GM12878 (cell line): ENCODE data around the gene ITM2A. TPM values are rescaled to one million over a fixed set of nuclear protein-coding genes. Genes with fewer than 3 reads are reported as not detected.

Source experiments
- ATAC-seq: fragments of 200-7000 bp; cut with Tn5 transposase; 3 replicates; pipeline ENCODE4 v1.9.1; 2020; ENCODE audit warnings: mild to moderate bottlenecking, moderate library complexity
- BruUV-seq: library from RNA; stranded (reverse); fragments of 400-500 nt; replicated peaks from 2 replicates; lab custom pipeline; 2021; lab: Mats Ljungman, UMichigan
- CTCF ChIA-PET: fragments of 300-600 bp; sonication (Branson Sonifier 250); formaldehyde crosslinking; extraction: SDS; loops from one replicate; lab custom pipeline; 2021; ENCODE audit warnings: inconsistent platforms; lab: Yijun Ruan, JAX
- POLR2A ChIA-PET: fragments of 350-600 bp; formaldehyde crosslinking; extraction: SDS; loops from one replicate; lab custom pipeline; 2021; ENCODE audit warnings: inconsistent platforms; lab: Charles Lee
- RAD21 ChIA-PET: fragments of 300-600 bp; sonication (Branson Sonifier 250); formaldehyde crosslinking; loops from one replicate; lab custom pipeline; 2023; ENCODE audit warnings: antibody characterized with exemption; ENCODE audit not compliant: unreplicated experiment; lab: Charles Lee
- SMC1A ChIA-PET: fragments of 300-600 bp; sonication (Branson Sonifier 250); formaldehyde crosslinking; loops from one replicate; lab custom pipeline; 2023; ENCODE audit not compliant: unreplicated experiment, uncharacterized antibody; lab: Charles Lee
- DNase-seq: peaks from one replicate; pipeline ENCODE4 v3.0.0-alpha.2; 2011; ENCODE audit warnings: low read depth, low spot score
- FAIRE-seq: peaks from 3 replicates; lab custom pipeline; 2011; peaks lifted over from hg19 to GRCh38; lab: Jason Lieb, UNC
- H2AFZ ChIP-seq: 2 replicates; pipeline ENCODE4 v1.6.0; 2011; ENCODE audit warnings: low read depth, low read length, control low read depth; ENCODE audit not compliant: control insufficient read depth
- H3K27ac ChIP-seq: 2 replicates; pipeline ENCODE4 v1.5.1; 2011; ENCODE audit warnings: control low read depth; ENCODE audit not compliant: control insufficient read depth, insufficient read depth
- H3K27me3 ChIP-seq, 2 experiments: replicated peaks in 1 of 2; 2 replicates each; pipeline versions ENCODE4 v1.6.0 to v1.6.1; 2011; ENCODE audit warnings: low read length in 1 of 2; ENCODE audit not compliant: control insufficient read depth in 2 of 2, insufficient read depth in 2 of 2
- H3K36me3 ChIP-seq, 2 experiments: 2 replicates each; pipeline ENCODE4 v1.5.1; 2011; ENCODE audit warnings: low read length in 1 of 2; ENCODE audit not compliant: control insufficient read depth in 2 of 2, insufficient read depth in 2 of 2
- H3K4me1 ChIP-seq: 2 replicates; pipeline ENCODE4 v1.6.1; 2011; ENCODE audit warnings: mild to moderate bottlenecking, low read length, moderate library complexity, mixed read lengths; ENCODE audit not compliant: control insufficient read depth, insufficient read depth
- H3K4me2 ChIP-seq: 2 replicates; pipeline ENCODE4 v1.6.0; 2011; ENCODE audit warnings: control low read depth; ENCODE audit not compliant: control insufficient read depth, insufficient read depth
- H3K4me3 ChIP-seq: fragments of 200-600 bp; sonication (generic); 2 replicates; pipeline ENCODE4 v1.5.1; 2016
- H3K79me2 ChIP-seq: 2 replicates; pipeline ENCODE4 v1.6.0; 2011; ENCODE audit warnings: low read length; ENCODE audit not compliant: control insufficient read depth, insufficient read depth
- H3K9ac ChIP-seq: 2 replicates; pipeline ENCODE4 v1.8.0; 2011; ENCODE audit warnings: low read length, control low read depth, mixed read lengths; ENCODE audit not compliant: control insufficient read depth, insufficient read depth
- H3K9me3 ChIP-seq: replicated peaks from 3 replicates; pipeline ENCODE4 v1.5.1; 2011; ENCODE audit warnings: mild to moderate bottlenecking, low read length; ENCODE audit not compliant: control insufficient read depth, insufficient read depth
- H4K20me1 ChIP-seq: 2 replicates; pipeline ENCODE4 v1.6.0; 2011; ENCODE audit not compliant: control insufficient read depth, insufficient read depth
- ASH2L ChIP-seq: fragments of 300-600, 200-600 bp; sonication (generic); IDR thresholded peaks from 2 replicates; pipeline ENCODE4 v1.6.1; 2017; ENCODE audit warnings: low read depth, mild to moderate bottlenecking, borderline replicate concordance
- BCL3 ChIP-seq: IDR thresholded peaks from 2 replicates; pipeline ENCODE4 v1.6.1; 2011; ENCODE audit warnings: borderline replicate concordance, low read depth, mild to moderate bottlenecking, moderate library complexity, low read length; ENCODE audit not compliant: insufficient read depth, poor library complexity, severe bottlenecking
- BCLAF1 ChIP-seq: fragments of 450-650 bp; IDR thresholded peaks from 2 replicates; pipeline ENCODE4 v1.6.1; 2017; ENCODE audit warnings: antibody characterized with exemption, mild to moderate bottlenecking, moderate library complexity
- DPF2 ChIP-seq: fragments of 450-650 bp; IDR thresholded peaks from 2 replicates; pipeline ENCODE4 v1.6.1; 2017; ENCODE audit warnings: mild to moderate bottlenecking
- LARP7 ChIP-seq: fragments of 450-650 bp; IDR thresholded peaks from 2 replicates; pipeline ENCODE4 v1.6.1; 2017; ENCODE audit warnings: mild to moderate bottlenecking
- MTA2 ChIP-seq: fragments of 450-650 bp; IDR thresholded peaks from 2 replicates; pipeline ENCODE4 v1.6.1; 2016; ENCODE audit warnings: low read depth, mild to moderate bottlenecking, moderate library complexity
- NFIC ChIP-seq: IDR thresholded peaks from 2 replicates; pipeline ENCODE4 v1.6.1; 2012; ENCODE audit warnings: low read depth, mild to moderate bottlenecking, inconsistent platforms, low read length, moderate library complexity
- POU2F2 ChIP-seq: IDR thresholded peaks from 3 replicates; pipeline ENCODE4 v1.6.1; 2011; ENCODE audit warnings: low read depth, mild to moderate bottlenecking, low read length, borderline replicate concordance
- SREBF1 ChIP-seq: IDR thresholded peaks from 2 replicates; pipeline ENCODE4 v1.6.1; 2012; ENCODE audit warnings: mild to moderate bottlenecking, low read length
- ZBED1 ChIP-seq: IDR thresholded peaks from 2 replicates; pipeline ENCODE4 v1.6.1; 2016; ENCODE audit warnings: borderline replicate concordance
- ZNF274 ChIP-seq: IDR thresholded peaks from one replicate; pipeline ENCODE4 v1.8.0; 2011; ENCODE audit not compliant: insufficient read length, insufficient read depth
- ZNF622 ChIP-seq: fragments of 450-650 bp; IDR thresholded peaks from 2 replicates; pipeline ENCODE4 v1.6.1; 2017; ENCODE audit warnings: mild to moderate bottlenecking, inconsistent platforms
- WGBS: methylation state at CpG from one replicate; pipeline ENCODE4 v1.1.6; 2016; ENCODE audit warnings: low lambda C conversion rate; ENCODE audit not compliant: insufficient replicate concordance, insufficient coverage; ENCODE audit errors: missing lambda C conversion rate; 5-methylcytosine and 5-hydroxymethylcytosine counted together
- in situ Hi-C: fragments of 300-500 bp; cut with MboI; formaldehyde crosslinking; loops from 9 replicates; pipeline ENCODE4 v1.14.3; 2018; ENCODE audit warnings: mixed read lengths
- intact Hi-C: fragments of 100-400 bp; cut with micrococcal nuclease; formaldehyde crosslinking; loops from one replicate; pipeline ENCODE4 v1.14.2; 2022; ENCODE audit not compliant: unreplicated experiment
- polyA plus RNA-seq, 11 experiments: library from polyadenylated mRNA; depleted of rRNA in 4 of 11; unstranded in 6 of 11; stranded (reverse) in 5 of 11; fragments of >200 nt; fragmentation: Nextera tagmentation in 4 of 11; fragmentation: Illumina TruSeq in 1 of 11; extraction: Ambion mirVana in 4 of 11; extraction: Trizol in 1 of 11; gene quantifications; 1 replicate in 1 of 11; 2 replicates in 10 of 11; pipeline versions ENCODE4 v1.2.1 to v1.2.3, GENCODE V29; 2011 to 2016; ENCODE audit warnings: inconsistent platforms in 2 of 11, missing spikeins in 2 of 11, low read depth in 1 of 11
- total RNA-seq, 4 experiments: library from RNA; depleted of rRNA in 3 of 4; stranded (reverse); fragments of >200 nt in 3 of 4; fragmentation: Illumina TruSeq in 1 of 4; extraction: Trizol in 1 of 4; gene quantifications; 2 replicates each; pipeline versions ENCODE4 v1.2.1 to v1.2.3, GENCODE V29; 2013 to 2021

The ITM2A gene
- total and polyA plus RNA-seq, 10 of the 15 experiments (the other 5 are each of a cell fraction or from before 2014, with no cell fraction given) = 29.6 to 202 (median 44.9) TPM

GRCh38 chrX:79365591-79365990, 1.5 kb downstream of the ITM2A start:
- TF ChIP-seq BCLAF1 = no peak
- Histone ChIP-seq H4K20me1 (no peaks in the 10 kb centered on the region), H3K79me2 (peaks cover 7% of the 10 kb centered on the region), H3K4me3 (peak overlapping the region; percentile 72), H3K27me3 (no peaks in the 10 kb centered on the region), H2AFZ (no peak overlapping the region), H3K9me3 (no peaks in the 10 kb centered on the region), H3K4me2 (peak overlapping the region; percentile 77; the same call in 1 of the 2 replicates), H3K4me1 (no peaks in the 10 kb centered on the region; the same call in 1 of the 2 replicates), H3K36me3 (no peaks in the 10 kb centered on the region), H3K9ac (no peak overlapping the region; the same call in 1 of the 2 replicates), H3K27ac (peak overlapping the region; percentile 15; the same call in 1 of the 2 replicates)
- ChIA-PET POLR2A (no interaction called here), RAD21 (interaction anchor here (1.1 to 1.4 kb wide), 3 partner anchors 47 to 414 kb away, joined by 3 to 6 read pairs (median 4); no protein-coding TSS in a partner anchor), SMC1A (interaction anchor here (0.5 to 1.7 kb wide), 7 partner anchors 31 to 457 kb away, joined by 3 to 6 read pairs (median 3); no protein-coding TSS in a partner anchor), CTCF (interaction anchor here (0.6 to 0.7 kb wide), 3 partner anchors 46 to 155 kb away, joined by 3 to 5 read pairs (median 3); no protein-coding TSS in a partner anchor)
- FAIRE-seq (no peak), ATAC-seq (no peak), DNase-seq (no peak)
- in situ Hi-C loops = no loop called here
- 80% methylated on average over 1 of the region's 1 CpG for WGBS
- intact Hi-C loops = loop anchor here (10.0 kb wide), 1 partner anchor 411 kb away; no protein-coding TSS in a partner anchor
- no TSS peak for BruUV-seq

GRCh38 chrX:79364306-79364705, 2.8 kb downstream of the ITM2A start:
- Histone ChIP-seq H3K9ac (no peak overlapping the region), H3K79me2 (peaks cover 7% of the 10 kb centered on the region), H3K27ac (no peak overlapping the region), H2AFZ (no peak overlapping the region), H3K4me1 (no peaks in the 10 kb centered on the region; the same call in 1 of the 2 replicates), H3K36me3 (no peaks in the 10 kb centered on the region), H3K4me2 (no peak overlapping the region), H3K4me3 (no peak overlapping the region; the same call in 1 of the 2 replicates), H4K20me1 (no peaks in the 10 kb centered on the region), H3K27me3 (no peaks in the 10 kb centered on the region), H3K9me3 (no peaks in the 10 kb centered on the region)
- ChIA-PET POLR2A (no interaction called here), CTCF (no interaction called here), SMC1A (no interaction called here), RAD21 (no interaction called here)
- FAIRE-seq (no peak), ATAC-seq (no peak), DNase-seq (no peak)
- no TSS peak for BruUV-seq
- 44% methylated on average over 5 of the region's 5 CpGs for WGBS
- intact Hi-C loops (loop anchor here (10.0 kb wide), 1 partner anchor 410 kb away; no protein-coding TSS in a partner anchor), in situ Hi-C loops (no loop called here)
- TF ChIP-seq ASH2L (no peak), BCL3 (no peak), ZBED1 (no peak), POU2F2 (no peak), ZNF622 (no peak), ZNF274 (no peak), LARP7 (no peak), SREBF1 (no peak), NFIC (no peak), DPF2 (no peak), MTA2 (no peak)
